NT2/D1 (cell line): ENCODE measurements around the gene OR2B2.

Experiments used
- YY1 ChIP-seq: IDR thresholded peaks from 2 replicates; pipeline ENCODE4 v1.6.1; 2011; ENCODE audit not compliant: insufficient read length, insufficient read depth
- ZNF274 ChIP-seq: IDR thresholded peaks from 2 replicates; pipeline ENCODE4 v1.6.1; 2011; ENCODE audit warnings: mild to moderate bottlenecking, low read depth, low read length

GRCh38 chr6:27957516-27957915 is 45.3 kb upstream of the OR2B2 start:
- TF ChIP-seq ZNF274 (no peak), YY1 (no peak)
